ENCODE measurements around the gene IQCE. TPM values are rescaled to one million over a fixed set of nuclear protein-coding genes. Genes with fewer than 3 reads are reported as not detected.

Gene IQCE
- polyA plus RNA-seq, 1 donor from 2014 or later, result 21.2 TPM

- Histone ChIP-seq H3K79me2 (replicated peaks; ENCODE audit: insufficient read depth, low read length) (peaks cover 67% of the 10 kb centered on the region), H3K27ac (ENCODE audit: low read length) (peak overlapping the region; percentile 78), H3K9me2 (ENCODE audit: insufficient read depth, low read length) (no peaks in the 10 kb centered on the region), H3K9ac (ENCODE audit: low read length) (peak overlapping the region; percentile 97), H3K9me3 (ENCODE audit: low read length) (no peaks in the 10 kb centered on the region), H3K27me3 (ENCODE audit: insufficient read depth, low read depth, low read length) (no peaks in the 10 kb centered on the region), H3F3A (ENCODE audit: insufficient read depth, low read length, poor library complexity, severe bottlenecking) (no peaks in the 10 kb centered on the region), H4K20me1 (ENCODE audit: insufficient read depth) (peaks cover 67% of the 10 kb centered on the region), H2AFZ (ENCODE audit: low read depth, low read length) (no peak overlapping the region), H3K4me3 (ENCODE audit: low read length) (peak overlapping the region; percentile 93), H3K36me3 (ENCODE audit: insufficient read depth, low read length) (no peaks in the 10 kb centered on the region), H3K4me2 (ENCODE audit: low read length) (peak overlapping the region; percentile 60)
- TF ChIP-seq POLR2AphosphoS5 (IDR thresholded peaks at IDR 0.05), result no peak
- TF ChIP-seq EP300 (conservative IDR thresholded peaks at IDR 0.05; ENCODE audit: poor library complexity, severe bottlenecking), result no peak
These were observed 75.7 kb downstream of the IQCE start for GRCh38 chr7:2634267-2635145.

- H3K4me3 ChIP-seq (ENCODE audit: low read length), result peak overlapping the region; percentile 93
- no peak overlapping the region for H2AFZ ChIP-seq (ENCODE audit: low read depth, low read length)
These were observed 76.4 kb downstream of the IQCE start for GRCh38 chr7:2635148-2635668.

More at GRCh38 chr7:2635148-2635668, 76.4 kb downstream of the IQCE start:
- TF ChIP-seq, protein P1, sequence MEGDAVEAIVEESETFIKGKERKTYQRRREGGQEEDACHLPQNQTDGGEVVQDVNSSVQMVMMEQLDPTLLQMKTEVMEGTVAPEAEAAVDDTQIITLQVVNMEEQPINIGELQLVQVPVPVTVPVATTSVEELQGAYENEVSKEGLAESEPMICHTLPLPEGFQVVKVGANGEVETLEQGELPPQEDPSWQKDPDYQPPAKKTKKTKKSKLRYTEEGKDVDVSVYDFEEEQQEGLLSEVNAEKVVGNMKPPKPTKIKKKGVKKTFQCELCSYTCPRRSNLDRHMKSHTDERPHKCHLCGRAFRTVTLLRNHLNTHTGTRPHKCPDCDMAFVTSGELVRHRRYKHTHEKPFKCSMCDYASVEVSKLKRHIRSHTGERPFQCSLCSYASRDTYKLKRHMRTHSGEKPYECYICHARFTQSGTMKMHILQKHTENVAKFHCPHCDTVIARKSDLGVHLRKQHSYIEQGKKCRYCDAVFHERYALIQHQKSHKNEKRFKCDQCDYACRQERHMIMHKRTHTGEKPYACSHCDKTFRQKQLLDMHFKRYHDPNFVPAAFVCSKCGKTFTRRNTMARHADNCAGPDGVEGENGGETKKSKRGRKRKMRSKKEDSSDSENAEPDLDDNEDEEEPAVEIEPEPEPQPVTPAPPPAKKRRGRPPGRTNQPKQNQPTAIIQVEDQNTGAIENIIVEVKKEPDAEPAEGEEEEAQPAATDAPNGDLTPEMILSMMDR (IDR thresholded peaks at IDR 0.05; ENCODE audit: poor library complexity, severe bottlenecking), result no peak
- TF ChIP-seq SMC3 (conservative IDR thresholded peaks at IDR 0.05; ENCODE audit: poor library complexity) (no peak), POLR2AphosphoS5 (IDR thresholded peaks at IDR 0.05) (no peak), RAD21 (conservative IDR thresholded peaks at IDR 0.05) (no peak), MXI1 (conservative IDR thresholded peaks at IDR 0.05; ENCODE audit: poor library complexity, severe bottlenecking) (no peak), TAF1 (IDR thresholded peaks at IDR 0.05; ENCODE audit: low read depth) (no peak), EZH2 (IDR thresholded peaks at IDR 0.05; ENCODE audit: borderline replicate concordance, insufficient read depth, low read length, poor library complexity, severe bottlenecking) (no peak), EP300 (conservative IDR thresholded peaks at IDR 0.05; ENCODE audit: poor library complexity, severe bottlenecking) (no peak)
- TF ChIP-seq, protein P2, sequence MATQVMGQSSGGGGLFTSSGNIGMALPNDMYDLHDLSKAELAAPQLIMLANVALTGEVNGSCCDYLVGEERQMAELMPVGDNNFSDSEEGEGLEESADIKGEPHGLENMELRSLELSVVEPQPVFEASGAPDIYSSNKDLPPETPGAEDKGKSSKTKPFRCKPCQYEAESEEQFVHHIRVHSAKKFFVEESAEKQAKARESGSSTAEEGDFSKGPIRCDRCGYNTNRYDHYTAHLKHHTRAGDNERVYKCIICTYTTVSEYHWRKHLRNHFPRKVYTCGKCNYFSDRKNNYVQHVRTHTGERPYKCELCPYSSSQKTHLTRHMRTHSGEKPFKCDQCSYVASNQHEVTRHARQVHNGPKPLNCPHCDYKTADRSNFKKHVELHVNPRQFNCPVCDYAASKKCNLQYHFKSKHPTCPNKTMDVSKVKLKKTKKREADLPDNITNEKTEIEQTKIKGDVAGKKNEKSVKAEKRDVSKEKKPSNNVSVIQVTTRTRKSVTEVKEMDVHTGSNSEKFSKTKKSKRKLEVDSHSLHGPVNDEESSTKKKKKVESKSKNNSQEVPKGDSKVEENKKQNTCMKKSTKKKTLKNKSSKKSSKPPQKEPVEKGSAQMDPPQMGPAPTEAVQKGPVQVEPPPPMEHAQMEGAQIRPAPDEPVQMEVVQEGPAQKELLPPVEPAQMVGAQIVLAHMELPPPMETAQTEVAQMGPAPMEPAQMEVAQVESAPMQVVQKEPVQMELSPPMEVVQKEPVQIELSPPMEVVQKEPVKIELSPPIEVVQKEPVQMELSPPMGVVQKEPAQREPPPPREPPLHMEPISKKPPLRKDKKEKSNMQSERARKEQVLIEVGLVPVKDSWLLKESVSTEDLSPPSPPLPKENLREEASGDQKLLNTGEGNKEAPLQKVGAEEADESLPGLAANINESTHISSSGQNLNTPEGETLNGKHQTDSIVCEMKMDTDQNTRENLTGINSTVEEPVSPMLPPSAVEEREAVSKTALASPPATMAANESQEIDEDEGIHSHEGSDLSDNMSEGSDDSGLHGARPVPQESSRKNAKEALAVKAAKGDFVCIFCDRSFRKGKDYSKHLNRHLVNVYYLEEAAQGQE (IDR thresholded peaks at IDR 0.05; ENCODE audit: borderline replicate concordance), result no peak
- H4K20me1 ChIP-seq (ENCODE audit: insufficient read depth), result peaks cover 74% of the 10 kb centered on the region
- no peaks in the 10 kb centered on the region for H3K9me3 ChIP-seq (ENCODE audit: low read length)
- no peak overlapping the region for H3K4me2 ChIP-seq (ENCODE audit: low read length)
- no peaks in the 10 kb centered on the region for H3K9me2 ChIP-seq (ENCODE audit: insufficient read depth, low read length)
- peaks cover 67% of the 10 kb centered on the region for H3K79me2 ChIP-seq (replicated peaks; ENCODE audit: insufficient read depth, low read length)
- H3K9ac ChIP-seq (ENCODE audit: low read length), result no peak overlapping the region
- H3F3A ChIP-seq (ENCODE audit: insufficient read depth, low read length, poor library complexity, severe bottlenecking), result no peaks in the 10 kb centered on the region
- no peaks in the 10 kb centered on the region for H3K36me3 ChIP-seq (ENCODE audit: insufficient read depth, low read length)
- no peak overlapping the region for H3K27ac ChIP-seq (ENCODE audit: low read length)
- no peaks in the 10 kb centered on the region for H3K27me3 ChIP-seq (ENCODE audit: insufficient read depth, low read depth, low read length)

All from neural cell (in vitro differentiated cells).